Esophagus muscularis mucosa (tissue), 4 donors: Measurements from ENCODE around the gene VPREB3. TPM values are rescaled to one million over a fixed set of nuclear protein-coding genes. Genes with fewer than 3 reads are reported as not detected.

ENCODE experiments used
- DNase-seq: peaks from one replicate; pipeline ENCODE4 v3.0.0-alpha.2; 2017; ENCODE audit errors: extremely low spot score
- H3K27ac ChIP-seq, 4 donors: fragments of 200-600 bp; sonication (generic); replicated peaks in 1 of 4; 1 replicate in 3 of 4; 2 replicates in 1 of 4; pipeline ENCODE4 v1.5.1; 2016 to 2019; ENCODE audit warnings: mild to moderate bottlenecking in 1 of 4
- H3K27me3 ChIP-seq, 4 donors: fragments of 200-600 bp; sonication (generic); one replicate each; pipeline versions ENCODE4 v1.5.1 to v1.6.0; 2016 to 2019
- H3K36me3 ChIP-seq, 4 donors: fragments of 200-600 bp; sonication (generic); one replicate each; pipeline ENCODE4 v1.5.1; 2016 to 2019
- H3K4me1 ChIP-seq, 4 donors: fragments of 200-600 bp; sonication (generic); one replicate each; pipeline ENCODE4 v1.5.1; 2016 to 2019
- H3K4me3 ChIP-seq, 4 donors: fragments of 200-600 bp; sonication (generic); 1 replicate in 2 of 4; 2 replicates in 2 of 4; pipeline ENCODE4 v1.5.1; 2016 to 2019; ENCODE audit warnings: mild to moderate bottlenecking in 4 of 4, moderate library complexity in 1 of 4
- H3K9me3 ChIP-seq, 4 donors: fragments of 200-600 bp; sonication (generic); 1 replicate in 3 of 4; 2 replicates in 1 of 4; pipeline ENCODE4 v1.5.1; 2016 to 2019
- CTCF ChIP-seq, 3 experiments: fragments of 200-600 bp in 2 of 3; fragments of 450-650 bp in 1 of 3; sonication (generic) in 2 of 3; IDR thresholded peaks; one replicate each; pipeline ENCODE4 v1.5.1; 2017 to 2019; ENCODE audit warnings: antibody characterized with exemption in 3 of 3, mild to moderate bottlenecking in 2 of 3, moderate library complexity in 1 of 3
- EP300 ChIP-seq: sonication (generic); formaldehyde crosslinking; IDR thresholded peaks from one replicate; pipeline ENCODE4 v1.6.1; 2017; ENCODE audit warnings: antibody characterized with exemption
- POLR2A ChIP-seq: fragments of 450-650 bp; IDR thresholded peaks from one replicate; pipeline ENCODE4 v1.6.1; 2017; ENCODE audit warnings: antibody characterized with exemption, moderate library complexity, mild to moderate bottlenecking, low read depth
- POLR2AphosphoS5 ChIP-seq, 2 donors: sonication (generic); formaldehyde crosslinking; IDR thresholded peaks; one replicate each; pipeline ENCODE4 v1.6.1; 2017; ENCODE audit warnings: antibody characterized with exemption in 2 of 2
- WGBS: methylation state at CpG from one replicate; pipeline ENCODE4 v1.1.5; 2018; 5-methylcytosine and 5-hydroxymethylcytosine counted together
- intact Hi-C: fragments of 100-400 bp; cut with DNase I; formaldehyde crosslinking; loops from one replicate; pipeline ENCODE4 v1.15.1; 2023
- total RNA-seq, 4 donors: library from RNA; depleted of rRNA; stranded (reverse); fragments of >200 nt; gene quantifications; one replicate each; pipeline versions ENCODE4 v1.1.0 to v1.2.1, GENCODE V29; 2016

The VPREB3 gene
- total RNA-seq, 4 donors from 2014 or later: not detected

- WGBS: 40% methylated on average over 8 of the region's 11 CpGs
- Histone ChIP-seq H3K9me3 (no peaks in the 10 kb centered on the region), H3K36me3 (peaks cover 0 to 13% (median 1%) of the 10 kb centered on the region in 4 donors), H3K4me1 (peaks cover 32 to 55% (median 52%) of the 10 kb centered on the region in 4 donors), H3K4me3 (no peak overlapping the region), H3K27ac (peak overlapping the region; percentile 31 to 62 (median 58)), H3K27me3 (no peaks in the 10 kb centered on the region)
- intact Hi-C loops: no loop called here
- no peak for DNase-seq
- TF ChIP-seq CTCF (IDR thresholded peaks at IDR 0.05) (no peak), EP300 (no peak), POLR2AphosphoS5 (IDR thresholded peaks at IDR 0.05) (peak in 1 of 2 donors; percentile 18), POLR2A (no peak)
Observed at GRCh38 chr22:23777776-23778576, 23.8 kb upstream of the VPREB3 start.

- Histone ChIP-seq H3K9me3 (no peaks in the 10 kb centered on the region), H3K27me3 (no peaks in the 10 kb centered on the region), H3K4me1 (peaks cover 42 to 62% (median 59%) of the 10 kb centered on the region in 4 donors), H3K36me3 (peaks cover 0 to 5% (median 0%) of the 10 kb centered on the region in 4 donors), H3K4me3 (no peak overlapping the region), H3K27ac (peak overlapping the region in 2 of 4 donors; percentile 3 to 36)
- intact Hi-C loops: no loop called here
- WGBS: 93% methylated on average over 3 of the region's 3 CpGs
- TF ChIP-seq POLR2A: no peak
- TF ChIP-seq EP300: no peak
- TF ChIP-seq CTCF (IDR thresholded peaks at IDR 0.05): no peak
- no peak for TF ChIP-seq POLR2AphosphoS5 (IDR thresholded peaks at IDR 0.05)
- no peak for DNase-seq
Observed at GRCh38 chr22:23775779-23776375, 21.7 kb upstream of the VPREB3 start.

- Histone ChIP-seq H3K4me3 (no peak overlapping the region), H3K27me3 (no peaks in the 10 kb centered on the region), H3K4me1 (peaks cover 44 to 69% (median 61%) of the 10 kb centered on the region in 4 donors), H3K9me3 (no peaks in the 10 kb centered on the region), H3K36me3 (no peaks in the 10 kb centered on the region), H3K27ac (peak overlapping the region in 3 of 4 donors; percentile 3 to 16 (median 5))
- intact Hi-C loops: no loop called here
- TF ChIP-seq POLR2AphosphoS5 (IDR thresholded peaks at IDR 0.05) (no peak), POLR2A (no peak), CTCF (IDR thresholded peaks at IDR 0.05) (no peak), EP300 (no peak)
- 78% methylated on average over 2 of the region's 2 CpGs for WGBS
- no peak for DNase-seq
Observed at GRCh38 chr22:23774922-23775436, 20.8 kb upstream of the VPREB3 start.

GRCh38 chr22:23774114-23774921, 20.1 kb upstream of the VPREB3 start:
- 56% methylated on average over 8 of the region's 12 CpGs for WGBS
- no peak overlapping the region for H3K4me3 ChIP-seq
- no peak for DNase-seq
- intact Hi-C loops: no loop called here
- no peaks in the 10 kb centered on the region for H3K36me3 ChIP-seq
- H3K27me3 ChIP-seq: no peaks in the 10 kb centered on the region
- peak overlapping the region in 1 of 4 donors; percentile 3 for H3K27ac ChIP-seq
- no peaks in the 10 kb centered on the region for H3K9me3 ChIP-seq
- no peak for TF ChIP-seq POLR2AphosphoS5 (IDR thresholded peaks at IDR 0.05)
- H3K4me1 ChIP-seq: peaks cover 44 to 74% (median 66%) of the 10 kb centered on the region in 4 donors
